C4-2B (cell line): ENCODE data around the gene TCAF1.

Source experiments
- H3K27ac ChIP-seq: fragments of 450-650 bp; 2 replicates; pipeline ENCODE4 v1.5.1; 2017
- ZFX ChIP-seq: fragments of 450-650 bp; IDR thresholded peaks from 2 replicates; pipeline ENCODE4 v1.6.1; 2017
- TF ChIP-seq, protein P1 (sequence below): fragments of 450-650 bp; conservative IDR thresholded peaks from 2 replicates; pipeline ENCODE4 v1.5.1; 2017; ENCODE audit warnings: mild to moderate bottlenecking

Gene TCAF1

DNA sequence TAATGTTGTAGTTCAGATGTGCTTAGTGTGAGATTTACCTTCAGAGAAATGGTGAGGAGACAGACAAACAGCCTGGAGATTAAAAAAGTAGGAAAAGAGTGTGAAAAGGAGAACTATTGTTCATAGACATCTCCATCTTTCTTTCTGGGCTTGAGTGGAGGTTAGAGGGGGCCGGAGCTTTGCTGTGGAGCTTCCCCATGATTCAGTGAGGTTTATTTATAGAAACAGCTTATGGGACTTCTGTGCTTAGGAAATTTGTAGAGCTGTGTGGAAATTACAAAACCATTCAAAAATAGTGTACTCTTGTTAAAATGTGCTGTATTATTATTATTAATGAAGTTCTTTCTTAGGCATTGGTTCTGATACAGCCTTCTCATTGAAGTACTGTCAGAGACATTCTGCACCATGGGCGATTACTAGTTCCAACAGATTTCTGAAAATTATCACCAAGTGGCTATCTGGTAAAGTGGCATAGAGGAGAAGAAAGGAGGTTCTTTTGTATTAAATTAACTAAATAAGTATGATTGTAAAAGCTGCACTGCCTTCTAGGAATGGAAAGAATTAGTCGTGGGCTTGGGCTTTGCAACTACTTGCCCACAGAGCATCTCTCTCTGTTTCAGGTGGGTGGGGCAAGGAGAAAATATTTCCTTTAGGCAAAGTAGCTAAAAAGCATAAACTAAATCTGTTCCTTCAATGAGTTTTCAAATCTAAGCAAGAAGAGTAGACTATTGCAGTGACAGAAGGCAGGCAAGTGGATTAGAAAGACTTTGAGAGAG is 8.7 kb upstream of the TCAF1 start:
- no peak overlapping the region for H3K27ac ChIP-seq
- TF ChIP-seq, protein P1, sequence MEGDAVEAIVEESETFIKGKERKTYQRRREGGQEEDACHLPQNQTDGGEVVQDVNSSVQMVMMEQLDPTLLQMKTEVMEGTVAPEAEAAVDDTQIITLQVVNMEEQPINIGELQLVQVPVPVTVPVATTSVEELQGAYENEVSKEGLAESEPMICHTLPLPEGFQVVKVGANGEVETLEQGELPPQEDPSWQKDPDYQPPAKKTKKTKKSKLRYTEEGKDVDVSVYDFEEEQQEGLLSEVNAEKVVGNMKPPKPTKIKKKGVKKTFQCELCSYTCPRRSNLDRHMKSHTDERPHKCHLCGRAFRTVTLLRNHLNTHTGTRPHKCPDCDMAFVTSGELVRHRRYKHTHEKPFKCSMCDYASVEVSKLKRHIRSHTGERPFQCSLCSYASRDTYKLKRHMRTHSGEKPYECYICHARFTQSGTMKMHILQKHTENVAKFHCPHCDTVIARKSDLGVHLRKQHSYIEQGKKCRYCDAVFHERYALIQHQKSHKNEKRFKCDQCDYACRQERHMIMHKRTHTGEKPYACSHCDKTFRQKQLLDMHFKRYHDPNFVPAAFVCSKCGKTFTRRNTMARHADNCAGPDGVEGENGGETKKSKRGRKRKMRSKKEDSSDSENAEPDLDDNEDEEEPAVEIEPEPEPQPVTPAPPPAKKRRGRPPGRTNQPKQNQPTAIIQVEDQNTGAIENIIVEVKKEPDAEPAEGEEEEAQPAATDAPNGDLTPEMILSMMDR: no peak
- TF ChIP-seq ZFX: no peak

DNA sequence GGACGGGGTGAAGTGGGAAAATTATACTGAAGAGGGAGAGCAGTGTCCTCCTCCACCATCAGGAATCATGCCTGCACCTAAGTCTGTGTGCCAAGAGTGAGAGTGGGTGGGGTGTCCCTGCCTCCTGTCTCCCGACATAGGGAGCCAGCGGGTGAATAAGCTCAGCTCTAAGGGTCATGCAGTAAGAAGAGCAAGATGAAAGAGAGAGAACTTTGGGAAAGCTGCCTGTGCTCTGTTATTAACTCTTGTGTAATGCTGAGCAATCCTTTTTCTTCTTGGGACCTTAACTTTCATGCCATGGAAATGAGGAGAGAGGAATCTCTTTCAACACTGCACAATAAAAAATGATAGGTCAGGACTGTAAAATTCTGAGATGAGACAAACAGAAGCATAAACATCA is 7.9 kb upstream of the TCAF1 start:
- H3K27ac ChIP-seq: no peak overlapping the region
- no peak for TF ChIP-seq ZFX

DNA sequence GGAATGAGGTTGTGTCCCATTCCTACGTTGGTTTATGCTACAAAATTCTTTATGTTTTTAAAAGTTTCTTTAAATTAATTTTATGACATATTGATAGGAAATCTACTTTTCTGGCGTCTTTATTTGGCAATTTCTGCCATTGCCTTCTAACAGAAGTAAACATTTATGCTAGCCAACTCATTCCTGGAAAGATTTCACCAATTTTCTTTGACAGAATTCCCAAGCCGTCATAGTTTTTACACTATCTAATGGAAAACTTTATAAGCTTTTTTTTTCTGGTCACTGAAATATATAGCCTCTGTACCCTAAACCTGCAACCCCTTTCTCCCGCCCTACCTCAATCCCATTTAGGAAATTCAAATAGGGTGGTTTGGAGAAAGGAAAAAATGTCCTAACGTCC is 6.1 kb upstream of the TCAF1 start:
- TF ChIP-seq, protein P1: no peak
- TF ChIP-seq ZFX: no peak
- H3K27ac ChIP-seq: no peak overlapping the region

DNA sequence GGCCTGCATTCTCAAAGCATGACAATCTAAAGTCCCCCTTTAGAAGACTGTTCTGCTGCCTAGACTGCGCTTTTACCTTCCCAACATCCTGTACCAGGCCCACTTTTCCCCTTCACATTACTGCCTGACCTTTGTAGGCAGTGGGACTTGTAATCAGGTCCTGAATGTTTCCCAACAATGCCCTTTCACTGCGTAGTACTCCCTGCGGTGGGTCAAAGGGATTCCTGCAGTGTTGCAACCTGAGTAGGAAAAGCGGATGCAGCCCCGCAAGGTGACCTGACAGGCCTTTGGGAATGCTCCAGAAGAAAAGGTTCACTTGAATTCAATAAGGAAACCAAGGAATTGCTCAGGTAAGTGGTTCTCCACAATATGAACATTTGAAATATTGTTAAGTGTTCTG is 4.9 kb upstream of the TCAF1 start:
- no peak overlapping the region for H3K27ac ChIP-seq
- TF ChIP-seq ZFX: no peak
- TF ChIP-seq, protein P1: no peak

DNA sequence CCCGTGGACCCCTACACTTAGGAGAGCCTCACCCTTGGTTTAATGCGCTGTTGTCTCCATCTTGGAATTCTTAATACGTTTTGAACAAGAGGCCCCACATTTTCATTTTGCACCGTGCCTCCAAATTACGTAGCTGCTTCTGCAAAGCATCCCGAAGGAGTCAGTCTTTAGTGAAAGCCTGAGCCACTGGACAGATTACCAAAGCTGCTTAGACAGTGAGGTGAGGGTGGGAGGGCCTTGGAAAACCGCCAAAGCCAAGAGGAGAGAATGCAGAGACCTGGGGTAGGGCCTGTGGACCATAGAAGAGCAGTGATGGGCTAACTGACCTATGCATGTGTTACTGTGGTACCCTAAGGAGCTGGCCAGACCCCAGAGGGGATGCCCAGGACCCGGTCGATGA is 4.2 kb upstream of the TCAF1 start:
- no peak overlapping the region for H3K27ac ChIP-seq
- TF ChIP-seq, protein P1: no peak
- TF ChIP-seq ZFX: no peak

- H3K27ac ChIP-seq: no peak overlapping the region
These were observed 3.5 kb upstream of the TCAF1 start for GRCh38 chr7:143905509-143905908.

GRCh38 chr7:143902332-143902899 is 440 bp upstream of the TCAF1 start:
- H3K27ac ChIP-seq: peak overlapping the region; percentile 83

More at GRCh38 chr7:143905509-143905908, 3.5 kb upstream of the TCAF1 start:
- TF ChIP-seq, protein P1: no peak
- TF ChIP-seq ZFX: no peak

DNA sequence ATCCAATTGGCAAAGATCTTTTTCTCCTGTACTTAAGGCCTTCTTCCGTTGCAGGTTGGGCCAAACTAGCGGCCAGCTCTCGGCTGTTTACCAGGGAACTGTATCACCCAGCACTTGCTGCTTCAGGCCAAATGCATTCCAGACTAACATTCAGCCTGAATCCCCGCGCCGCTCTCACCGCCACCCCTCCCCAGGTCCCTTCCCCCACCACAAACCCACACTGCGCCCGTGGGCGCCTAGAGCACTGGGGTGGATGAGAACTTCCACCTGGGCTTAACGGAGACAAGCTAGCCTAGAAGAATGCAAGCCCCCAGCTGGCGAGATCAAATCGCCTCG is 676 bp downstream of the TCAF1 start:
- H3K27ac ChIP-seq: peak overlapping the region; percentile 83

More at GRCh38 chr7:143902332-143902899, 440 bp upstream of the TCAF1 start:
- TF ChIP-seq ZFX: no peak

More for the DNA sequence above, 676 bp downstream of the TCAF1 start:
- no peak for TF ChIP-seq ZFX
- TF ChIP-seq, protein P1: no peak
